Stimulated activated CD4-positive, alpha-beta T cell treated with anti-CD3 and anti-CD28 coated beads, Interleukin-12 subunit alpha, Interleukin-12 subunit beta, amount 100 ng/mL, for 48 hours (primary cell): Measurements from ENCODE around the gene DNAJC7.
"Not testable (repeated sequence)": the region's sequence is repeated elsewhere in the genome, so short reads cannot be mapped to it uniquely, and the experiment has no call there.

Experiments
- DNase-seq, 3 donors: peaks; one replicate each; pipeline ENCODE4 v3.0.0-alpha.2; 2020; ENCODE audit warnings: low read depth in 2 of 3, low spot score in 1 of 3

Gene DNAJC7

GRCh38 chr17:41957869-41958439 is 59.3 kb downstream of the DNAJC7 start:
- no peak for DNase-seq

DNA sequence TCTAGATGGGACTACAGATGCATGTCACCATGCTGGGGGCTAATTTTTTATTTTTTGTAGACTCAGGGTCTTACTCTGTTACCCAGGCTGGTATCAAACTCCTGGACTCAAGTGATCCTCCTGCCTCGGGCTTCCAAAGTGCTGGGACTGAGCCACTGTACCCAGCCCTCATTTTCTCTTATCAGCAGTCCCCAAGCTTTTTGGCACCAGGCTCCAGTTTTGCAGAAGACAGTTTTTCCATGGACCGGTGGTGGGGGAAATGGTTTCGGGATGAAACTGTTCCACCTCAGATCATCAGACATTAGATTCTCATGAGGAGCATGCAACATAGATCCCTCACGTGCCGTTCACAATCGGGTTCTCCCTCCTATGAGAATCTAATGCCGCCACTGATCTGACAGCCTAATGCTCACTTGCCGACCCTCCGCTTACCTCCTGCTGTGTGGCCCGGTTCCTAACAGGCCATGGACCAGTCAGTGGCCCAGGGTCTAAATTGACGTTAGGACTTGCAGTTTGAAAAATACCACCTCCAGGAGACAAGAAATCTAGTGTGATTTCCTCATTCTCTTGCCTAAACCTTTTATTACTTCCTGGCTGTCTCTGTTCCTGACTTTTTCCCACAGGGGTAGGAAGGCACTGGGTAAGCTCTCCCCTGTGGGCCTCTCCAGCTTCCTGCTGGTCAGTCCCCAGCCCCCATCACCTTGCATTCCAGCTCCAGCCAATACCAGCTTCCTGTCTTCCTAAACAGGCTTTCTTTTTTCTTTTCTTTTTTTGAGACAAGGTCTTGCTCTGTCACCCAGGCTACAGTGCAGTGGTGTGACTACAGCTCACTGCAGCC is 60.0 kb downstream of the DNAJC7 start:
- no peak for DNase-seq

- no peak for DNase-seq
Observed at GRCh38 chr17:41956522-41956921, 60.7 kb downstream of the DNAJC7 start.

GRCh38 chr17:41948762-41949460 is 68.3 kb downstream of the DNAJC7 start:
- no peak for DNase-seq

GRCh38 chr17:41944943-41945342 is 72.3 kb downstream of the DNAJC7 start:
- DNase-seq: no peak

GRCh38 chr17:41943492-41943891 is 73.7 kb downstream of the DNAJC7 start:
- DNase-seq: no peak

- DNase-seq: no peak
Observed at GRCh38 chr17:41942626-41943373, 74.4 kb downstream of the DNAJC7 start.

GRCh38 chr17:41941168-41941567 is 76.1 kb downstream of the DNAJC7 start:
- DNase-seq: no peak

DNA sequence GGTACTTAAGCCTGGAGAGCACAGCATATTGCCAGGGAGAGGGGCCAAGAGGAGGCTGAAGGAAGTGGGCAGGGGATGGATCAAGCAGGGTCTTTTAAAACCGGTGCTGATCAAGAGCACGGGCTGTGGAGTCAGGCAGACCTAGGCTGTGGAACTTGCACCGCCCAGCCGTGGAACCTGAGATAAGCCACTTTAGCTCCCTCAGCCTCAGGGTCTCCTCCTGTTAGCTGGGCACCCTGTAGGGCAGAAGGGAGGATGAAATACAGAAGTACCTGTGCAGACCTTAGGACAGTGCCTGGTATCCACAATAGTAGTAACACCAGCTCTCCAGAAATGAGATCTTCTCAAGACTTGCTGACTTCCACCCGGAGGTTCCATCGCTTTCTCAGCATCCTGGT is 77.5 kb downstream of the DNAJC7 start:
- no peak for DNase-seq

DNA sequence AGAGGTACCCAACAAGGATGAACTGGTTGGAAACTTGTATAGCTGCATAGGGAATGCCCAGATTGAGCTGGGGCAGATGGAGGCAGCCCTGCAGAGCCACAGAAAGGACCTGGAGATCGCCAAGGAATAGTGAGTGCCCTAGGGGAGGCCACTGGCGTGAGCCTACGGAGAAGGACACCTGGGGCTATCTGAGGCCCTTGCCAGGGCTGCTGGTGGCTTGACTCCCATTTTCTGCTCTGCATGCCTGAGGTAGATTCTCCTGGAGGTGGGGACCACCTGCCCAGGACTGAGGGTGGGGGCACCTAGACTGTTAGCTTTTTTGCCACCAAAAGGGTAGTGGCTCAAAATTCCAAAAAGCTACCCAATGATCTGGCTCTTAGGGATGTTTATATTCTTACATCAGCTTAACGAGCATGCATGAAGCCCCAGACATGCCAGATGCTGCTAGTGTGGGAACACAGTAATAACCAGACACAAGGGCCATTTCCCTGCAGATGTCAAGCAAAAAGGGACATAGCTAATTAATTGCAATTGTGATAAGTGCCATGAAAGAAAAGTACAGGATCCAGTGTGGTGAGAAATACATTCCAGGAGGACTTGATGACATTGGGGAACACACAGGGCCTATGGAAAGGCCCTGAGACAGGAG is 78.1 kb downstream of the DNAJC7 start:
- no peak for DNase-seq

- no peak for DNase-seq
Observed at GRCh38 chr17:41937970-41938954, 79.0 kb downstream of the DNAJC7 start.

DNA sequence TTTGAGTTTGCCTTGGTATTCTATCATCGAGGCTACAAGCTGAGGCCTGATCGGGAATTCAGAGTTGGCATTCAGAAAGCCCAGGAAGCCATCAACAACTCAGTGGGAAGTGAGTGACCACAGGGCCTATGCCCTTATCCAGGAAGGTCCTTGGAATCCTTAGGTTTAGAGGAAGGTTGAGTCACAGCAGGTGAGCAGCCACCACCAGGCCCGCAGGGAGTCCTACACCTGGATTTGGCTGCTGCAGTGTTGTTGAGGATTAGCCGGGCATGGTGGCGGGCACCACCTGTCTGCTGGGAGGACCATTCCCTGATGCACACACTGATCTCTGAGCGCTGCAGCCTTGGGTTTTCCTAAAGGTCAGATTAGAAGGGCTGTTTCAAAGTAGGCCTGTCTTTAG is 81.6 kb downstream of the DNAJC7 start:
- no peak for DNase-seq

DNA sequence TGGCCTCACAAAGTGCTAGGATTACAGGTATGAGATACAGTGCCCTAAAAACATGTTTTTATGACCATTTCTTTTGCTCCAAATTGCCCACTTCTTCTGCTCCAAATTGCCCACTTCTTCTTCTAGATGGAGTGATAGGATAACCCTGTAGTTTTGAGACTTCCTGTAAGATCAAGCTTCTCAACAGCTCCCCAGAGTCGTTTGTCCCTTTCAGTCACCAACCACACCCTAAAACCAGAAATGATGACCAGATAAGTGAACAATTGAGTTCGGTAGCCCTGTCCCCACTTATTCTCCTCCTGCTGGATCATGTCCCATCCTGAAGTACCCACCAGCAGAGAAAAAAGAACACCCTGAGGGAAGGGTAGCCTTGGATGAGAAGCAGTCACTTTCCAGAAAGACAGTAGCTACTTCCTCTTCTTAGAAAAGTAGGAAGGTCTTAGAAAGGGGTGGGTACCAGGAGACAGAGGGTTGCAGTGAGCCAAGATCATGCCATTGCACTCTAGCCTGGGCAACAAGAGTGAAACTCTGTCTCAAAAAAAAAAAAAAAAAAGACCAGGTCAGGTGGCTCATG is 84.3 kb downstream of the DNAJC7 start:
- no peak for DNase-seq

- DNase-seq: not testable (repeated sequence)
Observed at GRCh38 chr17:41931715-41932114, 85.5 kb downstream of the DNAJC7 start.

DNA sequence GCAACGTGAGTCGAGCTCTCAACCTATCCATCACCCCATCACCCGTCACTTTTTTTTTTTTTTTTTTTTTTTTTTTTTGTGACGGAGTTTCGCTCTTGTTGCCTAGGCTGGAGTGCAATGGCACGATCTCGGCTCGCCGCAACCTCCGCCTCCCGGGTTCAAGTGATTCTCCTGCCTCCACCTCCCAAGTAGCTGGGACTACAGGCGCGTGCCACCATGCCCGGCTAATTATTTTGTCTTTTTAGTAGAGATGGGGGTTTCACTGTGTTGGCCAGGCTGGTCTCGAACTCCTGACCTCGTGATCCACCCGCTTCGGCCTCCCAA is 86.4 kb downstream of the DNAJC7 start:
- DNase-seq: not testable (repeated sequence)

DNA sequence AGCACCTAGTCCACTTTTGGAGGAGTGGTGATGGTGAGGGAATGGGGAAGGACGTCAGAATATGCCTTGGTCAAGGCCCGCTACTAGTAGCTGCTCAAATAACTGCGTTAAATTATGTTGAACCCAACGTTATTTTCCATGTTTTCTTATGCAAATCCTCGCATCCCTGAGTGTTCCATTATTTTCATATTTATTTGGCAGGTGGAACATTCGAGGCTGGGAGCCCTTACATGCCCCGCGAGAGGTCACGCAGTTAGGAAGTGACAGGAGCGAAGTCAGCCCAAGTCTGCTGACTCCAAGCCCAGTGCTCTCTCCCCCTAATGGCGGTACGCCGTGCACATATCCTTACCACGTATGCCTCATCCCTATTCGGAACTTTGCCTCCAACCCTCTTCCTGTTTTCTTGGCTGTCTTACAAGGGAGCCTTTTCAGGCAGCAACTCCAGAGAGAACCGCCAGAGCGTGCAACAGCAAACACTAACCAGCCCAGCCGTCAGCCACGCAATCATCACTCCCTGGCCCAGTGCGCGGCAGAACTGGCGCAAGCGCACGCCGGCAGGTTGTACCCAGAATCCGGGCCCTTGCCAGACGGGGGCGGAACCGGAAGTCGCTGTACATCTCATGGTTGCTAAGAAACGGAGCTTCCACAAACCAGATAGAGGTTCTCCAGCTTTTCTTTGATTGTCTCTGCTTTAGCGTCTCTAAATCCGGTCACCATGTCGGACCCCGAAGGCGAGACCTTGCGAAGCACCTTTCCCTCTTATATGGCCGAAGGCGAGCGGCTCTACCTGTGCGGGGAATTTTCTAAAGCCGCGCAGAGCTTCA is 87.0 kb downstream of the DNAJC7 start, which contains the start of gene ODAD4:
TSS of gene ODAD4 (plus strand) at position 609 of the 824 bp plus-strand sequence. CDS start at position 716, 107 bp downstream.
- peak; percentile 91 to 96 (median 94) for DNase-seq

DNA sequence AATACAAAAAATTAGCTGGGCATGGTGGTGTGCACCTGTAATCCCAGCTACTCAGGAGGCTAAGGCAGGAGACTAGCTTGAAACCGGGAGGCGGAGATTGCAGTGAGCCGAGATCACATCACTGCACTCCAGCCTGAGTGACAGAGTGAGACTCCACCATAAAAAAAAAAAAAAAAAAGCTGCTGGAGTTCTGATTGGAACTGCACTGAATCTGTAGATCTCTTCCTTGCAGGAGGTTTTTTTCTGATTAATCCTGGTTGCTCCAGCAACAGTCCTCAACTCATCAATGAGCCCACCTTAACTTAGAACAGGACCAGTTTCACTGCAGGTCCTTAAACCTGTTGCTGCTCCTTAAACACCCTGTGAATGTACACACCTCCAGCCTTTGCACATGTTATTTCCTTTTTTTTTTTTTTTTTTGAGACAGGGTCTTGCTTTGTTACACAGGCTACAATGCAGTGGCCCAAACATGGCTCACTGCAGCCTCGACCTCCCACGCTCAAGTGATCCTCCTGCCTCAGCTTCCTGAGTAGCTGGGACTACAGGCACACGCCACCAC is 88.5 kb downstream of the DNAJC7 start:
- DNase-seq: peak in 1 of 3 donors; percentile 8
